GM18868 (cell line): ENCODE data around the gene RAP1GAP.

Source experiments
- ATAC-seq: cut with Tn5 transposase; IDR thresholded peaks from one replicate; pipeline ENCODE4 v1.9.1; 2021; ENCODE audit warnings: mild to moderate bottlenecking, moderate library complexity; ENCODE audit not compliant: unreplicated experiment

Gene RAP1GAP

DNA sequence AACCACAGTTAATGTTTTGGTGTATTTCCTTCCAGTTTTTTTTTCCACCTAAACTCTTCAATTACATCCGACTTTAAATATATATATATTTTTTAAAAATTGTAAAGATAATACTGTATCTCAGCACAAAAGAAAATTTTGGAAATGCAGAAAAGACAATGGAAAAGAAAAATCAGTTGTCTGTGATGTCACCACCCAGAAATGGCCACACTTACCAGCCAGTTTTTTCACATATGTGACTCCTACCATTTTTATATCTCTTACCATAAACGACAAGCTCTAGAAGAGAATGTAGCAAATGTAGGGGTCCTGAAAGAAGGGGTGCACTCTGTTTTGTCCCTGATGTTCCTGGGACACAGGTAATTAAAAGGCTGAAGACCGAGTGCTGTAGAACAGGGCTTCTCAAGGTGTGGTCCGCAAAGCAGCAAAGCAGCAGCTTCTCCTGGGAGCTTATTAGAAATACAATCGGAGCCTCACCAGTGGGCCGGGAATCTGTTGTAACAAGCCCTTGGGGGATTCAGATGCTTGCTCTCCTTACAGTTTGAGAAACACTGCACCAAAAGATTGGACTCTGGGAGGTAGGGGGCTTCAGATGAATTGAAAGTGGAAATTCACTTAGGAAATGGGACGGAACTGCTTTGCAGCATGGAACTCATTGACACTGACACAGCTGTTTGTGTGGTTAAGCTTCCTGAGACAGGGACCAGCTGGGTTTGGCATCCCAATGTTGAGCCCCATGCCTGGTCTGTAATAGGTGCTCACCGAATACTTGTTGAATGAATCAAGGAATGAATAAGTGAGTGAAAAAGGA is 115.8 kb downstream of the RAP1GAP start:
- ATAC-seq: no peak

DNA sequence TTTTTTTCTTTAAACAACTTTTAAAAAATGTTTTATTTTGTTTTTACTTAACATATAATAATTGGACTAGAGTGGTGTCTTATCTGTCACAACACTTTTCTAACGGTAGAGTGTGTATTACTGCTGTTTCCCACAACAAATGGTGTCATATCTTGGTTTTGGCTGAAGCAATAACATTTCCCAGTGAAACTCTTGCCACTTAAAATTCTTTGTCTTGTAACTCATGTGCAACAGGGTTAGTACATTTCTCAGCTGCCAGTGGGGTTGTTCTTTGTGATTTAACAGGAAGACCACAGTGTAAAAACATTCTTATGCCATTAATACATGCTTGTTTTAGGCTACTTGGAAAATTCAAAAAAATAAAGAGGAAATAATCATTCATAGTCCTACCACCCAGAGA is 116.4 kb downstream of the RAP1GAP start:
- no peak for ATAC-seq

DNA sequence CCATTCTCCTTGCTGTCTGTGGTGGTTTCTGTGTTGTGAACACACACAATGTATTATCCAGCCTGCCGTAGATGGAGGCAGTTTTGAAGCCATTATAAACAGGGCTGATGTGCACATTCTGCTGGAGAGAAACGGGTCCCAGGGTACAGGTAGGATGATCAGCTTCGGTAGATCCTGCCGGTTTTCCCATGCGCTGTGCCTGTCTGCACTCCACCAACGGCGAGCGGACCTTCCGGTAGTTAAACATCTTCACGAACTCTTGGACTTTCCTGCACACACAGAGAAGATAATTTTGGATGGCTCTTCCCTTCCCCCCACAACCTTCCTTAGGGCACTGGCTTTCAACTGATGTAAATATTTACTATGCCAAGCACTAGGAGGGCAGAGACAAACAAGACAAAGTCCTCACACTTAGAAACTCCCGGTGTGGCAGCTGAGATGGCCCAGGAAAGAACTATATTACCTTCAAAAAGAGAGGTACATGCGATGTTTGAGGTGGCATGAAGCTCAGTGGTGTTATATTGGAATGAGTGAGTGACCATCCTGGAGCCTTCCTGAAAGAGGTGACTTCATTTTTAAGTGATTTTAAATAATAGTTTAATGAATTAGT is 118.2 kb downstream of the RAP1GAP start:
- ATAC-seq: no peak

DNA sequence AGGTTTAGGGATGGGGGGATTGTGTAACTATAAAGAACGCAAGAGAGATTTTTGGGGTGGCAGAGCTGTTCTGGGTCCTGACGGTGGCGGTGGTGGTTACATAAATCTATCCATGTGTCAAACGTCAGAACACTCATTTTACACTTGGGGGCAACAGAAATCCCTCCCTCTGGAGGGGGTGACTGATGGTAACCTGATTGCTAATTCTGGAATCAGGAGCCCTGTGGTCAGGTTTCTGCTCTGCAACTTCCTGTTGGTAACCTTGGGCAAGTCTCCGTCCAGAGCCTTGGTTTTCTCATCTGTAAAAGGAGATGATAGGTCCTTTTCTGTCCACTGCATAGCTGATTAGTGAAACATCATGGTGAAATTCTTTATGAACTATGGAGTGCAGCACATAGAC is 119.1 kb downstream of the RAP1GAP start:
- no peak for ATAC-seq

DNA sequence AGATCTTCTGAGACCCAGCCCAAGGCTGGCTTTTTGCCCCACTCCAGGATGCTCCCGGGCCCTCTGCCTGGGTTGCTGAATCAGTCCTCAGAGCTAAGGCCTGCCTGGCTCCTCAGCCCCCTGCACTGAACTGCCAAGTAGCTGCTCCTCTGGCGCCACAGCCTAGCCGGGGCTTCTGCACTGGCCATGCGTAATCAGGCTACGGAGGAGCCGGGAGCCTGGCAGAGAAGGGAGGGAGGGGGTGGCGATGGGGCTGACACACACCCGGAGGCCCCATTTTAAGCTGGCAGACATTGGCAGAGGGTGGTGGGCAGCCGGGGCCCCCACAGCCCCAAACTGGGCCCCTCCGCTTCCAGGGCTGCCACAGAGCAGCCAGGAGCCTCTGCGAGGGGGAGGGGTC is 121.3 kb downstream of the RAP1GAP start:
- ATAC-seq: no peak
